Activated CD4-positive, alpha-beta T cell treated with anti-CD3 and anti-CD28 coated beads for 36 hours (primary cell): Measurements from ENCODE around the gene HDAC10. TPM values are rescaled to one million over a fixed set of nuclear protein-coding genes. Genes with fewer than 3 reads are reported as not detected.
"Not testable (repeated sequence)": the region's sequence is repeated elsewhere in the genome, so short reads cannot be mapped to it uniquely, and the experiment has no call there.

Source experiments
- ATAC-seq: fragments of 200-7000 bp; cut with Tn5 transposase; one replicate; pipeline ENCODE4 v1.10.0; 2021; ENCODE audit warnings: mild to moderate bottlenecking, moderate library complexity
- CTCF ChIA-PET: fragments of 350-600 bp; sonication (Branson Sonifier 250); formaldehyde crosslinking; loops from one replicate; lab custom pipeline; 2021; ENCODE audit warnings: antibody characterized with exemption; lab: Charles Lee
- POLR2A ChIA-PET: fragments of 350-600 bp; sonication (Branson Sonifier 250); formaldehyde crosslinking; loops from one replicate; lab custom pipeline; 2021; ENCODE audit warnings: antibody characterized with exemption, inconsistent platforms; lab: Charles Lee
- DNase-seq: peaks from one replicate; pipeline ENCODE4 v3.0.0-alpha.2; 2020
- H3K27ac Mint-ChIP-seq: one replicate; pipeline ENCODE4 v1.8.0; 2021; ENCODE audit warnings: mixed read lengths
- H3K27me3 Mint-ChIP-seq: one replicate; pipeline ENCODE4 v1.8.0; 2021; ENCODE audit warnings: mixed read lengths
- H3K36me3 Mint-ChIP-seq: one replicate; pipeline ENCODE4 v1.8.0; 2021; ENCODE audit warnings: low read depth, mixed read lengths
- H3K4me1 Mint-ChIP-seq: one replicate; pipeline ENCODE4 v1.8.0; 2021; ENCODE audit warnings: mixed read lengths
- H3K4me3 Mint-ChIP-seq: one replicate; pipeline ENCODE4 v1.8.0; 2021; ENCODE audit warnings: mild to moderate bottlenecking, moderate library complexity, mixed read lengths
- H3K9me3 Mint-ChIP-seq: one replicate; pipeline ENCODE4 v1.8.0; 2021; ENCODE audit warnings: low read depth, mixed read lengths
- intact Hi-C, 2 experiments: fragments of 100-400 bp; cut with DNase I in 1 of 2; cut with micrococcal nuclease in 1 of 2; formaldehyde crosslinking; loops; one replicate each; pipeline versions ENCODE4 v1.14.2 to v1.15.1; 2022 to 2024; cut with DNase I, micrococcal nuclease
- total RNA-seq, 2 experiments: library from RNA; stranded (reverse); gene quantifications; one replicate each; pipeline ENCODE4 v1.2.3, GENCODE V29; 2021

The HDAC10 gene
- total RNA-seq, 2 experiments from 2014 or later, result 33.5 to 41.5 TPM

GRCh38 chr22:50274771-50275170 is 23.7 kb upstream of the HDAC10 start:
- ChIA-PET CTCF (interaction anchor here (0.7 to 1.0 kb wide), 2 partner anchors 32 to 45 kb away, joined by 3 to 4 read pairs; no protein-coding TSS in a partner anchor), POLR2A (no interaction called here)
- Mint-ChIP-seq H3K4me3 (no peak overlapping the region), H3K36me3 (no peaks in the 10 kb centered on the region), H3K27ac (no peak overlapping the region), H3K27me3 (peaks cover 2% of the 10 kb centered on the region), H3K4me1 (peaks cover 4% of the 10 kb centered on the region), H3K9me3 (no peaks in the 10 kb centered on the region)
- ATAC-seq (no peak), DNase-seq (no peak)
- intact Hi-C loops, result loop anchor here (2.0 to 5.0 kb wide), 2 partner anchors 53 to 226 kb away; partner anchors contain the start of gene DENND6B (in 1 of the 2)

- DNase-seq (peak; percentile 71), ATAC-seq (peak; percentile 23)
- no peak overlapping the region for H3K4me3 Mint-ChIP-seq
- H3K36me3 Mint-ChIP-seq, result no peaks in the 10 kb centered on the region
- intact Hi-C loops, result loop anchor here in 1 of 2 experiments (2.0 kb wide), 1 partner anchor 226 kb away; no protein-coding TSS in a partner anchor
- CTCF ChIA-PET, result no interaction called here
- no peaks in the 10 kb centered on the region for H3K9me3 Mint-ChIP-seq
- H3K4me1 Mint-ChIP-seq, result peaks cover 6% of the 10 kb centered on the region
- no peak overlapping the region for H3K27ac Mint-ChIP-seq
- H3K27me3 Mint-ChIP-seq, result peaks cover 2% of the 10 kb centered on the region
- POLR2A ChIA-PET, result no interaction called here
Observed at GRCh38 chr22:50274311-50274710, 23.2 kb upstream of the HDAC10 start.

GRCh38 chr22:50273781-50274180 is 22.7 kb upstream of the HDAC10 start:
- H3K27me3 Mint-ChIP-seq, H3K4me3 Mint-ChIP-seq, ATAC-seq, H3K4me1 Mint-ChIP-seq, H3K36me3 Mint-ChIP-seq, POLR2A ChIA-PET, H3K9me3 Mint-ChIP-seq, DNase-seq, H3K27ac Mint-ChIP-seq: not testable (repeated sequence)
- CTCF ChIA-PET, result interaction anchor here (0.6 kb wide), 1 partner anchor 14 kb away, joined by 3 read pairs; no protein-coding TSS in a partner anchor
- intact Hi-C loops, result loop anchor here in 1 of 2 experiments (2.0 kb wide), 1 partner anchor 227 kb away; no protein-coding TSS in a partner anchor

GRCh38 chr22:50273352-50273751 is 22.3 kb upstream of the HDAC10 start:
- H3K4me3 Mint-ChIP-seq, H3K4me1 Mint-ChIP-seq, H3K36me3 Mint-ChIP-seq, intact Hi-C loops, ATAC-seq, H3K27me3 Mint-ChIP-seq, H3K27ac Mint-ChIP-seq, DNase-seq, POLR2A ChIA-PET, H3K9me3 Mint-ChIP-seq: not testable (repeated sequence)
- CTCF ChIA-PET, result interaction anchor here (0.6 kb wide), 1 partner anchor 14 kb away, joined by 3 read pairs; no protein-coding TSS in a partner anchor

- H3K4me1 Mint-ChIP-seq, result peaks cover 13% of the 10 kb centered on the region
- ChIA-PET POLR2A (no interaction called here), CTCF (interaction anchor here (0.6 to 1.6 kb wide), 4 partner anchors 20 to 349 kb away, joined by 3 to 6 read pairs (median 4); partner anchors contain the start of gene DENND6B)
- ATAC-seq (no peak), DNase-seq (no peak)
- intact Hi-C loops, result no loop called here
- H3K36me3 Mint-ChIP-seq, result no peaks in the 10 kb centered on the region
- no peaks in the 10 kb centered on the region for H3K9me3 Mint-ChIP-seq
- no peak overlapping the region for H3K27ac Mint-ChIP-seq
- no peak overlapping the region for H3K4me3 Mint-ChIP-seq
- peaks cover 4% of the 10 kb centered on the region for H3K27me3 Mint-ChIP-seq
Observed at GRCh38 chr22:50272044-50272802, 21.2 kb upstream of the HDAC10 start.

- CTCF ChIA-PET, result interaction anchor here (1.5 to 1.6 kb wide), 2 partner anchors 19 to 349 kb away, joined by 6 read pairs; no protein-coding TSS in a partner anchor
- no peak overlapping the region for H3K4me3 Mint-ChIP-seq
- intact Hi-C loops, result loop anchor here (2.0 kb wide), 5 partner anchors 27 to 357 kb away; partner anchors contain the start of genes ARSA (in 1 of the 2), CHKB (in 1 of the 2), PIM3 (in 1 of the 2) and SBF1 (in 1 of the 2)
Observed at GRCh38 chr22:50271519-50271970, 20.5 kb upstream of the HDAC10 start.

GRCh38 chr22:50270666-50271394 is 19.8 kb upstream of the HDAC10 start:
- ChIA-PET POLR2A (no interaction called here), CTCF (interaction anchor here (0.7 kb wide), 1 partner anchor 461 kb away, joined by 3 read pairs; no protein-coding TSS in a partner anchor)
- H3K36me3 Mint-ChIP-seq, result no peaks in the 10 kb centered on the region
- peak overlapping the region; percentile 65 for H3K4me3 Mint-ChIP-seq
- DNase-seq (peak; percentile 86), ATAC-seq (peak; percentile 46)
- no peak overlapping the region for H3K27ac Mint-ChIP-seq
- H3K27me3 Mint-ChIP-seq, result peaks cover 4% of the 10 kb centered on the region
- no peaks in the 10 kb centered on the region for H3K9me3 Mint-ChIP-seq
- peaks cover 13% of the 10 kb centered on the region for H3K4me1 Mint-ChIP-seq
- intact Hi-C loops, result loop anchor here (1.0 to 2.0 kb wide), 10 partner anchors 20 to 358 kb away; partner anchors contain the start of genes ARSA (in 1 of the 2), CHKB (in 1 of the 2), DENND6B (in 1 of the 2) and HDAC10 (in 1 of the 2)

More at GRCh38 chr22:50271519-50271970, 20.5 kb upstream of the HDAC10 start:
- Mint-ChIP-seq H3K9me3 (no peaks in the 10 kb centered on the region), H3K27me3 (peaks cover 4% of the 10 kb centered on the region), H3K27ac (no peak overlapping the region), H3K4me1 (peaks cover 13% of the 10 kb centered on the region), H3K36me3 (no peaks in the 10 kb centered on the region)
- no peak for ATAC-seq
- POLR2A ChIA-PET, result no interaction called here
- DNase-seq, result peak; percentile 77

- Mint-ChIP-seq H3K4me3 (peak within 1 kb of the TSS; percentile 67), H3K27me3 (peaks cover 4% of the 10 kb centered on the region), H3K27ac (peak within 1 kb of the TSS; percentile 37), H3K9me3 (no peaks in the 10 kb centered on the region), H3K36me3 (no peaks in the 10 kb centered on the region), H3K4me1 (peaks cover 13% of the 10 kb centered on the region)
- ATAC-seq, result peak; percentile 61
- POLR2A ChIA-PET, result no interaction called here
- intact Hi-C loops, result loop anchor here (1.0 to 2.0 kb wide), 10 partner anchors 19 to 359 kb away; partner anchors contain the start of genes ARSA (in 1 of the 2), CHKB (in 1 of the 2), DENND6B (in 1 of the 2) and HDAC10 (in 1 of the 2)
- CTCF ChIA-PET, result interaction anchor here (0.6 kb wide), 1 partner anchor 9 kb away, joined by 3 read pairs; the partner anchor contains the start of gene MAPK12
- peak; percentile 85 for DNase-seq
Observed at GRCh38 chr22:50269970-50270665, 19.1 kb upstream of the HDAC10 start, which contains the start of gene MAPK11. TSS of gene MAPK11 (minus strand) at chr22:50270380. CDS start at chr22:50270292, 88 bp downstream.

- ChIA-PET POLR2A (no interaction called here), CTCF (interaction anchor here (0.6 to 1.4 kb wide), 3 partner anchors 8 to 202 kb away, joined by 3 to 5 read pairs (median 4); partner anchors contain the start of genes MAPK12 and TUBGCP6)
- peak overlapping the region; percentile 37 for H3K27ac Mint-ChIP-seq
- H3K9me3 Mint-ChIP-seq, result no peaks in the 10 kb centered on the region
- peaks cover 13% of the 10 kb centered on the region for H3K4me1 Mint-ChIP-seq
- peaks cover 4% of the 10 kb centered on the region for H3K27me3 Mint-ChIP-seq
- no peak for DNase-seq
- no peaks in the 10 kb centered on the region for H3K36me3 Mint-ChIP-seq
- intact Hi-C loops, result no loop called here
- H3K4me3 Mint-ChIP-seq, result peak overlapping the region; percentile 67
- ATAC-seq, result no peak
Observed at GRCh38 chr22:50269573-50269969, 18.5 kb upstream of the HDAC10 start.

- intact Hi-C loops, result no loop called here
Observed at GRCh38 chr22:50268655-50269113, 17.6 kb upstream of the HDAC10 start.

More at GRCh38 chr22:50268655-50269113, 17.6 kb upstream of the HDAC10 start:
- ChIA-PET CTCF (interaction anchor here (1.4 kb wide), 1 partner anchor 24 kb away, joined by 5 read pairs; the partner anchor contains the start of gene TUBGCP6), POLR2A (no interaction called here)
- no peak for DNase-seq
- Mint-ChIP-seq H3K4me1 (peaks cover 13% of the 10 kb centered on the region), H3K27me3 (peaks cover 3% of the 10 kb centered on the region), H3K36me3 (no peaks in the 10 kb centered on the region), H3K4me3 (peak overlapping the region; percentile 10), H3K27ac (no peak overlapping the region), H3K9me3 (no peaks in the 10 kb centered on the region)
- ATAC-seq, result no peak
